GM12875 (cell line): ENCODE measurements around the gene EDEM1.

ENCODE experiments used
- H3K4me3 ChIP-seq: one replicate; pipeline ENCODE4 v1.5.1; 2011; ENCODE audit warnings: low read depth, low read length, control low read depth
- CTCF ChIP-seq: IDR thresholded peaks from 2 replicates; pipeline ENCODE4 v1.5.1; 2011; ENCODE audit warnings: low read depth, mild to moderate bottlenecking, control low read depth, inconsistent platforms, low read length, moderate library complexity, borderline replicate concordance; ENCODE audit not compliant: insufficient read depth

EDEM1 gene

GRCh38 chr3:5260992-5261501 lies 73.5 kb downstream of the EDEM1 start:
- no peak overlapping the region for H3K4me3 ChIP-seq
- no peak for TF ChIP-seq CTCF

- no peak for TF ChIP-seq CTCF
- H3K4me3 ChIP-seq = no peak overlapping the region
Measured at GRCh38 chr3:5262507-5262906, 75.0 kb downstream of the EDEM1 start.

GRCh38 chr3:5264093-5264600 lies 76.6 kb downstream of the EDEM1 start:
- no peak for TF ChIP-seq CTCF

GRCh38 chr3:5264896-5265770 lies 77.6 kb downstream of the EDEM1 start:
- no peak overlapping the region for H3K4me3 ChIP-seq
- no peak for TF ChIP-seq CTCF

More at GRCh38 chr3:5264093-5264600, 76.6 kb downstream of the EDEM1 start:
- no peak overlapping the region for H3K4me3 ChIP-seq

GRCh38 chr3:5267252-5267651 lies 79.7 kb downstream of the EDEM1 start:
- no peak for TF ChIP-seq CTCF

GRCh38 chr3:5267889-5268288 lies 80.4 kb downstream of the EDEM1 start:
- no peak overlapping the region for H3K4me3 ChIP-seq
- no peak for TF ChIP-seq CTCF

More at GRCh38 chr3:5267252-5267651, 79.7 kb downstream of the EDEM1 start:
- no peak overlapping the region for H3K4me3 ChIP-seq
